Retinal pigment epithelial cell (primary cell): ENCODE data around the gene DNAJA2.

Experiments
- DNase-seq: peaks from one replicate; pipeline ENCODE4 v3.0.0-alpha.2; 2010; ENCODE audit warnings: low read depth
- H3K4me3 ChIP-seq: 2 replicates; pipeline ENCODE4 v1.5.1; 2011; ENCODE audit warnings: mild to moderate bottlenecking, low read length, control low read depth, moderate library complexity
- TF ChIP-seq, protein P1 (sequence below): conservative IDR thresholded peaks from 2 replicates; pipeline ENCODE4 v1.5.1; 2011; ENCODE audit warnings: low read depth, low read length, control low read depth, inconsistent platforms

DNAJA2 gene

DNA sequence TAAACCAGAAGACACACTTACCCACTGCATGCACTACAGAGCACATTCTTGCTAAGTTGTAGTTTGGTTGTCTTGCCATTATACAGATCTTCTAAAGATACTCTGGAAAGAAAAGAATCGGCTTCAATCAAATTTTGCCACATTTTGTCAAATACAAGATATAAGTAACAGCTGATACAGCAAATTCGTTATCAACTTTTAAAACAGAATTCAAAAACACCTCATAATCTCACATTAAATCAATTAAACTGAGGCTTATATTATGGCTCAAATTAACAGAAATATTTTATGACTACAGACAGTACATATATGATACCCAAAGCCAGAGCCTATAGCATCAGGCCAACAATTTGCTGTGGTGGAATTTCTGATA lies 5.4 kb downstream of the DNAJA2 start:
- no peak overlapping the region for H3K4me3 ChIP-seq
- TF ChIP-seq, protein P1, sequence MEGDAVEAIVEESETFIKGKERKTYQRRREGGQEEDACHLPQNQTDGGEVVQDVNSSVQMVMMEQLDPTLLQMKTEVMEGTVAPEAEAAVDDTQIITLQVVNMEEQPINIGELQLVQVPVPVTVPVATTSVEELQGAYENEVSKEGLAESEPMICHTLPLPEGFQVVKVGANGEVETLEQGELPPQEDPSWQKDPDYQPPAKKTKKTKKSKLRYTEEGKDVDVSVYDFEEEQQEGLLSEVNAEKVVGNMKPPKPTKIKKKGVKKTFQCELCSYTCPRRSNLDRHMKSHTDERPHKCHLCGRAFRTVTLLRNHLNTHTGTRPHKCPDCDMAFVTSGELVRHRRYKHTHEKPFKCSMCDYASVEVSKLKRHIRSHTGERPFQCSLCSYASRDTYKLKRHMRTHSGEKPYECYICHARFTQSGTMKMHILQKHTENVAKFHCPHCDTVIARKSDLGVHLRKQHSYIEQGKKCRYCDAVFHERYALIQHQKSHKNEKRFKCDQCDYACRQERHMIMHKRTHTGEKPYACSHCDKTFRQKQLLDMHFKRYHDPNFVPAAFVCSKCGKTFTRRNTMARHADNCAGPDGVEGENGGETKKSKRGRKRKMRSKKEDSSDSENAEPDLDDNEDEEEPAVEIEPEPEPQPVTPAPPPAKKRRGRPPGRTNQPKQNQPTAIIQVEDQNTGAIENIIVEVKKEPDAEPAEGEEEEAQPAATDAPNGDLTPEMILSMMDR: no peak
- no peak for DNase-seq

DNA sequence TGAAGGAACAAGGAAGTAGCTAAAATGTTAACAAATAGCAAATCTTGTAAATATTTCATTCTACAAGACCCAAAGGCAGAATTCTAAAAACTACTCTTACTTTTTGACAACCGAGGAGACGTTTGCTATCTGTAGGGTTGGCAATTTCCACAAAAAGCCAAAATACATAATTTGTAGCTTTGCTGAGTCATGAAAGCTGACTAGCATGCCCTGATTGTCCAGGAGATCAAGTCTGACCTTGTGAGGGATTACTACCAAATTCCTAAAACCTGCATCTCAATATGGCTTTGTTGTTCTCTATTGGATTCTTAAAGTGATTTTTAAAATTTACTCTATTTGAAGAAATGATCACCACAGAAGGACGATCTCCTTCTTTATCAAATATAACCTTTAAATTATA lies 10.8 kb downstream of the DNAJA2 start:
- TF ChIP-seq, protein P1: no peak
- DNase-seq: no peak

DNA sequence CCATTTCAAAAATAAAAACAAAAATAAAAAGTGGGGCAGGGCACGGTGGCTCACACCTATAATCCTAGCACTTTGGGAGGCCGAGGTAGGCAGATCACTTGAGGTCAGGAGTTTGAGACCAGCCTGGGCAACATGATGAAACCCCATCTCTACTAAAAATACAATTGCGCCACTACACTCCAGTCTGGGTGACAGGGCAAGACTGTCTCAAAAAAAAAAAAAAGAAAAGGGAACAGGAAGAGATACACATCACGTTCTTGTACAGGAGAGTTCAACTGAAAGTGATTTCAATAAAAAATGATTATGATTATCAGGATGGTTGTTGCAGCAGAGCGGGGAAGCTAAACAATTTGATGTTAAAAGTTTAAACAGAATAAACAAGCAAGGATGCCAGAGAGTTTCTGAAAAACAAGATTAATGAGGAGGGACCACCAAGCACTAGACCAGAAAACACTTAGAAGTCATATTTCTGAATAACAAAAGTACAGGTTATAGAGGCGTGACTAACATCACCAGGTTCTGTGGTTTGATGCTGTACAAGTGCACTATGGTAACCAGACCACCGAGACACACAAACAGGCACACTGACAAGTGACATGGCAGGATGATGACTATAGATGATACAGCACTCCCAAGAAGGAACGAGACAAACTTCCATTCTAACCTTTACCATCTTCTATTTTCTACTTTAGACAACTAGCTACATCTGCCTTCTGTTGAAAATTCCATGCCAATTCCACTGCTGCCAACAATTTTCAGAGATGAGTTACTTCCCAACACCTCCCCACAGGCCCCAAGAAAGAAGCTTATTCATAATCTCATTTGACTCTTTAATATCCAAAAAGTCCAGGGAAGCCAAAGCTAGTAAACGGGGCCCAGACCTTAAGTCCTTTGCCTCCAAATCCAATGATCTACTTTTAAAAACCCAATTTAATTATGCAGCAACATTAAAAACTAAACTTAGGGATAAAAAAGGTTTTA lies 11.8 kb downstream of the DNAJA2 start:
- H3K4me3 ChIP-seq: no peak overlapping the region

More for the DNA sequence above, 10.8 kb downstream of the DNAJA2 start:
- no peak overlapping the region for H3K4me3 ChIP-seq

DNA sequence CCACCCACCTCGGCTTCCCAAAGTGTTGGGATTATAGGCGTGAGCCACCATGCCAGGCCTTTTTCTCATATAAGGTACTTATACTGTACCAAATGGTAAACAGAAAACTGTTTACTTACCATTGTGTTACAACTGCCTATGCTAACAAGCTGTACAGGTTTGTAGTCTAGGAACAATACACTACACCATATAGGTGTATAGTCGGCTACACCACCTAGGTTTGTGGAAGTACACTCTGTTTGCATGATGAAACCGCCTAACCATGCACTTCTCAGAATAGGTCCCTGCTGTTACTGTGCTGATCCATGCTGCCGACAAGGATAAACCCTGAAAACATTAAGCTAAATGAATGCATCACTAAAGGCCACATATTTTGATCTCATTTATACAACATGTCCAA lies 18.9 kb downstream of the DNAJA2 start:
- no peak for DNase-seq
- H3K4me3 ChIP-seq: no peak overlapping the region
- TF ChIP-seq, protein P1: no peak

More for the DNA sequence above, 11.8 kb downstream of the DNAJA2 start:
- DNase-seq: no peak
- TF ChIP-seq, protein P1: no peak

DNA sequence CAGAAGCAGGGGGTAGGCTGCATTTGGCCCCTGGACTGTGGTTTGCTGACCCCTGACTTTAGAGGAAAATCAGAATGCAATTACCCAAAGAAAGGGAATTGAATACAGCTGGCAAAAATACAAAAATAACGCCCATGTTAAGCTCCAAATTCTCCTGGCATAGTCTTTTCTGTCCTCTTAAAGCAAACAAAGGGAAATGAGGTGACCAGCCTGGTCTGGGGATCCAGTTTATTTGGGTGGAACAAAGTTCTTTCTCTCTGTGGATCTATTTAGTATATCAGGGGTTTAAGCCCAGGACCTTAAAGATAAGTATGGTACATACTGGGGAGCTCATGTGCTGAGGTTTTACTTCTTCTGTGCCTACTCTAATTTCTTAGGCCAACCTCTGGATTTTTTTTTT lies 23.5 kb downstream of the DNAJA2 start:
- TF ChIP-seq, protein P1: no peak
- DNase-seq: no peak
- no peak overlapping the region for H3K4me3 ChIP-seq

DNA sequence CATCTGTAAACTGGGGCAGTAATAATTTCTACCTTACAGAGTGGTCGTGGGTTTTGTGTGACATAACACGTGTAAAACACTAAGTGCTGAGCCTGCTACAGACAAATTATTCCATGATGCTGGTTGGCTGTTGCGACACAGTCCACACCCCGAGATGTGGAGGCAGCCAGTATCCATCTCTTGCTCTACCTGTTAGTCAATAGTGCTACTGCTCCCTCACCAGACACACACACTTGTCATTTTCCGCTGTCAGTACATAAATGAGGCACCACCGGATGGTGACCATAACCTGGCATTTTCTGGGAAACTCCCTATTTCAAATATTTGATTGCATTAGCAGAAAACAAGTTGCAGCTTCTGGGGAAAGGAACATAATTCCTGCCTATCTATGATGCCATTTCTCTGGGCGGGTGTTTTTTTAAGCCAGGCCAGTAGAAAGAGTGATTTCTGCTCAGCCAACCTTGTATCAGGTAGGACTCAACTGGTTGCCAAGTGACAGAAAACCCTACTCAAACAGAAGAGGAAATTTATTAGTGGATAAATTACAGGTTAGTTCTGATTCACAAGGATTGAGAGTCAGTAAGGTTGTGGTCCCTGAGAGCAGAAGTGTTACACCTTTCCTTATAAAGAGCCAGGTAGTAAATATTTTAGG lies 24.1 kb downstream of the DNAJA2 start:
- DNase-seq: no peak

More for the DNA sequence above, 24.1 kb downstream of the DNAJA2 start:
- H3K4me3 ChIP-seq: no peak overlapping the region
- TF ChIP-seq, protein P1: no peak
